ENCODE measurements around the gene CRADD. TPM values are rescaled to one million over a fixed set of nuclear protein-coding genes. Genes with fewer than 3 reads are reported as not detected.

Gene CRADD
- total and polyA plus RNA-seq, 2 donors (not counting 1 experiment from before 2014, with no cell fraction given) = 5.8 to 15.1 TPM

DNA sequence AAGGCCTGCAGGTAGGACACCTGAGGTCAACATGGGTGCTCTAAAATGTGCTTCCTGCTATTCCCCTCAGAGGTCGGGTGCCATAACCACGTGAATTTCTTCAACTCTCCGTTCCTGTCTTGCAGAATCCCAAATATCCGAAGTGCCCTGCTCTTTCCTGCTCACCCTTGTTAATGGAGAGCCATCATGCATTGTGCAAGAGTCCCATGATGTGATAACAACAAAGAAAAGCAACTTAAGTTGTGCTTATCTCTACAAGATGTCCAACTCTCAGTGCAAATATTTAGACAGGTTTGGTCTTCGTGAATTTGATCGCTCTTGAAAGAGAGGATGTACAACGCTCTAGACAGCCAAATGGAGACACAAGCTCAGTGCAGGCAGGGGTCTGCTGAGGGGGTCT is 260.6 kb downstream of the CRADD start:
- no peak for ATAC-seq (ENCODE audit: low read depth)
- no peaks in the 10 kb centered on the region for H3K27me3 ChIP-seq (replicated peaks in 1 of 4; ENCODE audit: control extremely low read depth in 1 of 4, control insufficient read depth in 3 of 4, insufficient read depth in 4 of 4, low read length in 3 of 4)
- no peak overlapping the region for H3K4me2 ChIP-seq (replicated peaks; ENCODE audit: low read depth, low read length, poor library complexity, severe bottlenecking)
- H3K36me3 ChIP-seq (replicated peaks in 1 of 2; ENCODE audit: control extremely low read depth in 1 of 2, control insufficient read depth in 1 of 2, extremely low read depth in 1 of 2, insufficient read depth in 2 of 2, low read length in 1 of 2) = no peaks in the 10 kb centered on the region
- peaks cover 0 to 11% (median 9%) of the 10 kb centered on the region in 3 donors for H3K9me3 ChIP-seq (ENCODE audit: control extremely low read depth in 1 of 3, control insufficient read depth in 2 of 3, insufficient read depth in 1 of 3, low read length in 2 of 3)
- no peak overlapping the region for H2AFZ ChIP-seq (ENCODE audit: insufficient read depth, low read depth, low read length, poor library complexity, severe bottlenecking)
- Mint-ChIP-seq H3K9me3 (ENCODE audit: insufficient read depth) (peaks cover 5% of the 10 kb centered on the region), H3K27ac (no peak overlapping the region), H3K27me3 (peaks cover 6% of the 10 kb centered on the region), H3K4me3 (no peak overlapping the region), H3K4me1 (no peaks in the 10 kb centered on the region)
- ChIA-PET CTCF (no interaction called here), POLR2A (no interaction called here)
- H3K79me2 ChIP-seq (ENCODE audit: control insufficient read depth, insufficient read depth, low read length) = no peaks in the 10 kb centered on the region
- no peaks in the 10 kb centered on the region for H3K4me1 ChIP-seq (ENCODE audit: control insufficient read depth in 2 of 2, insufficient read depth in 2 of 2, low read length in 2 of 2)
- no peak overlapping the region for H3K4me3 ChIP-seq (ENCODE audit: control extremely low read depth in 1 of 5, extremely low read depth in 1 of 5, insufficient read depth in 1 of 5, low read depth in 2 of 5, low read length in 4 of 5)
- DNase-seq = no peak
- no peak overlapping the region for H3K9ac ChIP-seq (ENCODE audit: low read length)
- 79% methylated on average over 5 of the region's 7 CpGs for WGBS (ENCODE audit: insufficient coverage)
- no peak overlapping the region for H3K27ac ChIP-seq (ENCODE audit: low read length in 2 of 2)
- no peak for TF ChIP-seq EZH2 (IDR thresholded peaks at IDR 0.05; ENCODE audit: borderline replicate concordance, insufficient read depth, low read depth, low read length, poor library complexity, severe bottlenecking)
- no peak for TF ChIP-seq CTCF (IDR thresholded peaks at IDR 0.05)
- no peaks in the 10 kb centered on the region for H4K20me1 ChIP-seq (ENCODE audit: control insufficient read depth, insufficient read depth, low read length, poor library complexity, severe bottlenecking)
- intact Hi-C loops (cut with micrococcal nuclease) = no loop called here

GRCh38 chr12:93938317-93938716 is 261.1 kb downstream of the CRADD start:
- ChIA-PET CTCF (no interaction called here), POLR2A (no interaction called here)
- Histone ChIP-seq H3K4me3 (ENCODE audit: control extremely low read depth in 1 of 5, extremely low read depth in 1 of 5, insufficient read depth in 1 of 5, low read depth in 2 of 5, low read length in 4 of 5) (no peak overlapping the region), H4K20me1 (ENCODE audit: control insufficient read depth, insufficient read depth, low read length, poor library complexity, severe bottlenecking) (no peaks in the 10 kb centered on the region), H3K36me3 (replicated peaks in 1 of 2; ENCODE audit: control extremely low read depth in 1 of 2, control insufficient read depth in 1 of 2, extremely low read depth in 1 of 2, insufficient read depth in 2 of 2, low read length in 1 of 2) (no peaks in the 10 kb centered on the region), H3K4me2 (replicated peaks; ENCODE audit: low read depth, low read length, poor library complexity, severe bottlenecking) (no peak overlapping the region), H2AFZ (ENCODE audit: insufficient read depth, low read depth, low read length, poor library complexity, severe bottlenecking) (no peak overlapping the region), H3K9ac (ENCODE audit: low read length) (no peak overlapping the region), H3K27me3 (replicated peaks in 1 of 4; ENCODE audit: control extremely low read depth in 1 of 4, control insufficient read depth in 3 of 4, insufficient read depth in 4 of 4, low read length in 3 of 4) (no peaks in the 10 kb centered on the region), H3K79me2 (ENCODE audit: control insufficient read depth, insufficient read depth, low read length) (no peaks in the 10 kb centered on the region), H3K27ac (ENCODE audit: low read length in 2 of 2) (no peak overlapping the region), H3K4me1 (ENCODE audit: control insufficient read depth in 2 of 2, insufficient read depth in 2 of 2, low read length in 2 of 2) (no peaks in the 10 kb centered on the region), H3K9me3 (ENCODE audit: control extremely low read depth in 1 of 3, control insufficient read depth in 2 of 3, insufficient read depth in 1 of 3, low read length in 2 of 3) (peaks cover 0 to 11% (median 9%) of the 10 kb centered on the region in 3 donors)
- Mint-ChIP-seq H3K9me3 (ENCODE audit: insufficient read depth) (peaks cover 5% of the 10 kb centered on the region), H3K4me3 (no peak overlapping the region), H3K4me1 (no peaks in the 10 kb centered on the region), H3K27me3 (peaks cover 6% of the 10 kb centered on the region), H3K27ac (no peak overlapping the region)
- no peak for DNase-seq
- 94% methylated on average over 2 of the region's 3 CpGs for WGBS (ENCODE audit: insufficient coverage)
- TF ChIP-seq EZH2 (IDR thresholded peaks at IDR 0.05; ENCODE audit: borderline replicate concordance, insufficient read depth, low read depth, low read length, poor library complexity, severe bottlenecking) = no peak
- no peak for TF ChIP-seq CTCF (IDR thresholded peaks at IDR 0.05)
- ATAC-seq (ENCODE audit: low read depth) = no peak
- intact Hi-C loops (cut with micrococcal nuclease) = no loop called here
